AG04449 (cell line): ENCODE measurements around the gene ESRP2.

Experiments
- CTCF ChIA-PET: fragments of 350-600 bp; formaldehyde crosslinking; extraction: SDS; loops from one replicate; lab custom pipeline; 2021; ENCODE audit warnings: antibody characterized with exemption; lab: Yijun Ruan, JAX
- POLR2A ChIA-PET: fragments of 400-600, 350-600 bp; formaldehyde crosslinking; extraction: SDS; loops from one replicate; lab custom pipeline; 2020; ENCODE audit warnings: antibody characterized with exemption, inconsistent platforms; lab: Yijun Ruan, JAX
- DNase-seq: peaks from one replicate; pipeline ENCODE4 v3.0.0-alpha.2; 2010; ENCODE audit warnings: low read depth, low spot score
- H3K4me3 ChIP-seq: 2 replicates; pipeline ENCODE4 v1.5.1; 2011; ENCODE audit warnings: low read depth, mild to moderate bottlenecking, control low read depth, low read length
- TF ChIP-seq, protein P1 (sequence below): IDR thresholded peaks from one replicate; pipeline ENCODE4 v1.5.1; 2011; ENCODE audit warnings: mild to moderate bottlenecking, moderate library complexity, low read length, control low read depth, inconsistent platforms; ENCODE audit not compliant: insufficient read depth; ENCODE audit errors: missing control alignments

The ESRP2 gene

GRCh38 chr16:68235887-68236136 lies at the start of gene ESRP2:
ESRP2 (minus strand) TSS chr16:68236127; CDS start chr16:68236045, 82 bp downstream.
- DNase-seq = no peak
- TF ChIP-seq, protein P1, sequence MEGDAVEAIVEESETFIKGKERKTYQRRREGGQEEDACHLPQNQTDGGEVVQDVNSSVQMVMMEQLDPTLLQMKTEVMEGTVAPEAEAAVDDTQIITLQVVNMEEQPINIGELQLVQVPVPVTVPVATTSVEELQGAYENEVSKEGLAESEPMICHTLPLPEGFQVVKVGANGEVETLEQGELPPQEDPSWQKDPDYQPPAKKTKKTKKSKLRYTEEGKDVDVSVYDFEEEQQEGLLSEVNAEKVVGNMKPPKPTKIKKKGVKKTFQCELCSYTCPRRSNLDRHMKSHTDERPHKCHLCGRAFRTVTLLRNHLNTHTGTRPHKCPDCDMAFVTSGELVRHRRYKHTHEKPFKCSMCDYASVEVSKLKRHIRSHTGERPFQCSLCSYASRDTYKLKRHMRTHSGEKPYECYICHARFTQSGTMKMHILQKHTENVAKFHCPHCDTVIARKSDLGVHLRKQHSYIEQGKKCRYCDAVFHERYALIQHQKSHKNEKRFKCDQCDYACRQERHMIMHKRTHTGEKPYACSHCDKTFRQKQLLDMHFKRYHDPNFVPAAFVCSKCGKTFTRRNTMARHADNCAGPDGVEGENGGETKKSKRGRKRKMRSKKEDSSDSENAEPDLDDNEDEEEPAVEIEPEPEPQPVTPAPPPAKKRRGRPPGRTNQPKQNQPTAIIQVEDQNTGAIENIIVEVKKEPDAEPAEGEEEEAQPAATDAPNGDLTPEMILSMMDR = no peak
- peak within 1 kb of the TSS; percentile 62 for H3K4me3 ChIP-seq
- ChIA-PET POLR2A (no interaction called here), CTCF (interaction anchor here (1.0 to 2.7 kb wide), 3 partner anchors 8 to 93 kb away, joined by 3 to 10 read pairs (median 7); partner anchors contain the start of gene SLC7A6)

DNA sequence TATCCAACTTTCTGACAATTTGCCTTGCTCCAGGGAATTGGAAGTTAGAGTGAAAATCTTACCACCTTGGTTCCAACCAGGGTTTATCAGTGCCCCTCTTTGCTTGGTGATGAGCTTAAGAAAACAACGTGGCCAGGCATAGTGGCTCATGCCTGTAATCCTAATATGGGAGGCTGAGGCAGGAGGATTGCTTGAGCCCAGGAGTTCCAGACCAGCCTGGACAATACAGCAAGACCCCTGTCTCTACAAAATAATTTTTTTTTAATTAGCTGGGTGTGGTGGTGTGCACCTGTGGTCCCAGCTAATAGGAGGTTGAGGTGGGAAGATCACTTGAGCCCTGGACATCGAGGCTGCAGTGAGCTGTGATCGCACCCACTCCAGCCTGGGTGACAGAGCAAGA lies 49.8 kb upstream of the ESRP2 start:
- DNase-seq = no peak
- ChIA-PET POLR2A (interaction anchor here (1.1 kb wide), 1 partner anchor 14 kb away, joined by 3 read pairs; no protein-coding TSS in a partner anchor), CTCF (interaction anchor here (1.1 to 3.7 kb wide), 5 partner anchors 8 to 24 kb away, joined by 3 to 17 read pairs (median 3); partner anchors contain the start of gene SLC7A6)
- TF ChIP-seq, protein P1 = no peak
- no peak overlapping the region for H3K4me3 ChIP-seq

DNA sequence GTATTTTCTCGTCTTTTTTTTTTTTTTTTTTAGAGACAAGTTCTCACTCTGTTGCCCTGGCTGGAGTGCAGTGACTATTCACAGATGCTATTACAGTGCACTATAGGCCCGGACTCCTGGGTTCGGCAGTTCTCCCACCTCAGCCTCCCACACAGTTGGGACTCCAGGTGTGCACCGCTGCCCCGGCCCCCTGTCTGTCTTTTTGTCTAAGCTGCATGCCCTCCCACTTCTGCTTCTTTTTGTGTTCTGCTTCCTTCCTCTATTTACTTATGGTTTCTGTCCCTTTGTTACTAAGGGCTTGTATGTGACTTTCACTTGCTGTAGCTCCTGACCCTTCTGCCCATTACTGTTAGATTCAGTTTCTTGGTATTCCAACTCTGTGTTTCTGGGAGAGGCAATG lies 48.9 kb upstream of the ESRP2 start:
- POLR2A ChIA-PET = interaction anchor here (1.1 kb wide), 1 partner anchor 15 kb away, joined by 3 read pairs; no protein-coding TSS in a partner anchor
- TF ChIP-seq, protein P1 = no peak
- DNase-seq = no peak
- no peak overlapping the region for H3K4me3 ChIP-seq
- CTCF ChIA-PET = interaction anchor here (0.9 to 3.7 kb wide), 6 partner anchors 9 to 23 kb away, joined by 3 to 17 read pairs (median 4); partner anchors contain the start of gene SLC7A6

DNA sequence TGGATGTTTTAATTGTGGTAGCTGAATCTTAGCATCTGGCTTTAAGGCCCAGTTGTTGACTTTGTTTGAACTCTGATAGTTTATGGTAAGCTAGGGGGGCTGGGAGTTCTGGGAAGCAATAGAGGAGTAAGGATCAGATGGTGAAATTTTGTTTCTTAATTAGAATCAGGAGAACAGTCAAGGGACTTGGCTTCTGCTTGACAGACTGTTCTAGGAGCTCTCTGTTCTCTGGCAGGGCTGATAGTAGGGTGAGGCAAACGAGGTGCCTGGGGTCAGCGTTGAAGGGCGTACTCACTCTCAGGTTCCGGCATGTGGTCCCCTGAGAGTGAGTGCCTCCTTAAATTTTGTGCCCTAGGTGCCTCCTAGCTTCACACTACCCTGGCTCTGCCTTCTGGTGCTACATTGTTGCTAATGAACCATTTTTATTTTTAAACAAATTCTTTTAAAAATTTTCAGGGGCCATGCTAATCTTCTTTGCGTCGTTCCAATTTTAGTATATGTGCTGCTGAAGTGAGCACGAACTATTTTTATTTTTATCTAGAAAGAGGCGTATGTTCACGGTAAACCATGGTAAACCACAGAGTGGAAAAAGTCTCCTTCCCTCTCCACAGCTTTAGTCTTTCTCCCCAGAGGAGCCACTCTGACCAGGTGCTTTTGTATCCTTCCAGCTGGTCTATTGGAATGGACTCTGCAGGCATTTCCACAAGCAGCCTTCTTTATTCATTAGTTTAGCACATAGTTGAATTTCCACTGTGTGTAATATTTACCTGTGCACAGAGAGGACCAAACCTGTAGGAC lies 48.1 kb upstream of the ESRP2 start:
- POLR2A ChIA-PET = no interaction called here
- TF ChIP-seq, protein P1 = no peak
- no peak overlapping the region for H3K4me3 ChIP-seq
- no peak for DNase-seq
- CTCF ChIA-PET = interaction anchor here (0.7 to 3.7 kb wide), 6 partner anchors 12 to 245 kb away, joined by 3 to 17 read pairs (median 8); partner anchors contain the start of gene SLC7A6

DNA sequence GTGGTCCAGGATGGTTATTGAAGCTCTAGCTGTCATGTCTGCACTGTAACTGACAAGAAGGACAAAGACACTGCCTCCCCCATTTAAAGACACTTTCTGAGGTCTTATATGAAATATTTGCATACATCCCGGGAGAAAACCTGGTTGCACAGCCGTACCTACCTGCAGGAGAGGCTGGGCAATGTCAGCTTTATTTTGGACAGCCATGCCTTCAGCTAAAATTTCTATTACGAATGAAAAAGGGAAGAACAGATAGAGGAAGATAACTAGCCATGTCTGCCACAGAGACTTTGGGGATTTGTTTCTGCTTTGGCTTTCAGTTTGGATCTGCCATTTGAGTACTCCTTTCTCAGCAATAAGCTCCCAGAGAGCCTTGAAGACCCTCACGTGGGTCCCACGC lies 47.4 kb upstream of the ESRP2 start:
- TF ChIP-seq, protein P1 = no peak
- no peak overlapping the region for H3K4me3 ChIP-seq
- ChIA-PET CTCF (interaction anchor here (0.7 to 3.7 kb wide), 6 partner anchors 11 to 245 kb away, joined by 3 to 17 read pairs (median 8); partner anchors contain the start of gene SLC7A6), POLR2A (interaction anchor here (0.6 kb wide), 1 partner anchor 17 kb away, joined by 4 read pairs; no protein-coding TSS in a partner anchor)
- no peak for DNase-seq

DNA sequence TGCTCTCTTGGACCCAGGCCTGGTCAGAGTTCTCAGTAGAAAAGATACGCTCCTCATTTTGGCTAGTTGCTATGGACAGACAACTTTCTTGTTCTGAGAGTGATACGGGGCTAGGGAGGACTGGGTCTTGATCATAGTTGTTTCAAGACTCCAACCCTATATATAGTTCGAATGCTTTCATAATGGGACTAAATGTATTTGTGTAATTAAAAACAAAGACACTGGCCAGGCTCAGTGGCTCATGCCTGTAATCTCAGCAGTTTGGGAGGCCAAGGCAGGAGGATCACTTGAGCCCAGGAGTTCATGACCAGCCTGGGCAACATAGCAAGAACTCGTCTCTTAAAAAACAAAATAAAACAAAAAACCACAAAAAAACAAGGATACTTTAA lies 46.1 kb upstream of the ESRP2 start:
- DNase-seq = no peak
- ChIA-PET CTCF (interaction anchor here (14.7 kb wide), 1 partner anchor 20 kb away, joined by 126 read pairs; the partner anchor contains the start of gene SLC7A6), POLR2A (interaction anchor here (0.6 kb wide), 1 partner anchor 9 kb away, joined by 3 read pairs; no protein-coding TSS in a partner anchor)
- TF ChIP-seq, protein P1 = no peak
- H3K4me3 ChIP-seq = no peak overlapping the region
